ENCODE measurements around the gene NAA50. TPM values are rescaled to one million over a fixed set of nuclear protein-coding genes. Genes with fewer than 3 reads are reported as not detected.

Gene NAA50
- total RNA-seq, 4 donors from 2014 or later = 248 to 440 (median 331) TPM

- Histone ChIP-seq H3K36me3 (peaks cover 0 to 21% of the 10 kb centered on the region in 2 donors), H3K9me3 (no peaks in the 10 kb centered on the region), H3K4me3 (no peak overlapping the region), H3K27ac (peak overlapping the region; percentile 8 to 56 (median 40)), H3K27me3 (no peaks in the 10 kb centered on the region), H3K4me1 (peaks cover 7 to 18% of the 10 kb centered on the region in 2 donors)
- TF ChIP-seq POLR2A (IDR thresholded peaks at IDR 0.05) (no peak), CTCF (IDR thresholded peaks at IDR 0.05 in 4 of 5, conservative IDR thresholded peaks at IDR 0.05 in 1 of 5) (no peak)
- DNase-seq (no peak), ATAC-seq (no peak)
- in situ Hi-C loops (cut with MboI; ENCODE audit: low sequenced_read_pairs in 4 of 4) (no loop called here), intact Hi-C loops (cut with DNase I; ENCODE audit: low total_unique reads) (no loop called here)
Observed at GRCh38 chr3:113783980-113784379, 37.9 kb upstream of the NAA50 start.

- H3K36me3 ChIP-seq = peaks cover 0 to 16% of the 10 kb centered on the region in 2 donors
- DNase-seq = no peak
- H3K27ac ChIP-seq = peak overlapping the region; percentile 28 to 56 (median 46)
- peak; percentile 19 to 61 for ATAC-seq
- intact Hi-C loops (cut with DNase I; ENCODE audit: low total_unique reads) (no loop called here), in situ Hi-C loops (cut with MboI; ENCODE audit: low sequenced_read_pairs in 4 of 4) (no loop called here)
- no peaks in the 10 kb centered on the region for H3K27me3 ChIP-seq
- no peak for TF ChIP-seq CTCF (IDR thresholded peaks at IDR 0.05 in 4 of 5, conservative IDR thresholded peaks at IDR 0.05 in 1 of 5)
- no peak for TF ChIP-seq POLR2A (IDR thresholded peaks at IDR 0.05)
- no peak overlapping the region for H3K4me3 ChIP-seq
- no peaks in the 10 kb centered on the region for H3K9me3 ChIP-seq
- peaks cover 7 to 18% of the 10 kb centered on the region in 2 donors for H3K4me1 ChIP-seq
Observed at GRCh38 chr3:113783463-113783862, 37.4 kb upstream of the NAA50 start.

- ATAC-seq (no peak), DNase-seq (no peak)
- in situ Hi-C loops (cut with MboI; ENCODE audit: low sequenced_read_pairs in 4 of 4) (no loop called here), intact Hi-C loops (cut with DNase I; ENCODE audit: low total_unique reads) (no loop called here)
- Histone ChIP-seq H3K9me3 (no peaks in the 10 kb centered on the region), H3K27ac (no peak overlapping the region), H3K4me1 (peaks cover 0 to 8% of the 10 kb centered on the region in 2 donors), H3K27me3 (no peaks in the 10 kb centered on the region), H3K36me3 (no peaks in the 10 kb centered on the region), H3K4me3 (no peak overlapping the region)
- TF ChIP-seq POLR2A (IDR thresholded peaks at IDR 0.05) (no peak), CTCF (IDR thresholded peaks at IDR 0.05 in 4 of 5, conservative IDR thresholded peaks at IDR 0.05 in 1 of 5) (no peak)
Observed at GRCh38 chr3:113776564-113776963, 30.5 kb upstream of the NAA50 start.

- ATAC-seq (no peak), DNase-seq (no peak)
- no peak overlapping the region for H3K4me3 ChIP-seq
- H3K27me3 ChIP-seq = no peaks in the 10 kb centered on the region
- H3K27ac ChIP-seq = no peak overlapping the region
- intact Hi-C loops (cut with DNase I; ENCODE audit: low total_unique reads) (no loop called here), in situ Hi-C loops (cut with MboI; ENCODE audit: low sequenced_read_pairs in 4 of 4) (no loop called here)
- H3K9me3 ChIP-seq = no peaks in the 10 kb centered on the region
- no peaks in the 10 kb centered on the region for H3K36me3 ChIP-seq
- H3K4me1 ChIP-seq = peaks cover 0 to 8% of the 10 kb centered on the region in 2 donors
- TF ChIP-seq CTCF (IDR thresholded peaks at IDR 0.05 in 4 of 5, conservative IDR thresholded peaks at IDR 0.05 in 1 of 5) (no peak), POLR2A (IDR thresholded peaks at IDR 0.05) (no peak)
Observed at GRCh38 chr3:113775516-113775915, 29.5 kb upstream of the NAA50 start.

GRCh38 chr3:113773381-113773780 is 27.3 kb upstream of the NAA50 start:
- ATAC-seq (no peak), DNase-seq (no peak)
- H3K4me1 ChIP-seq = peaks cover 0 to 4% of the 10 kb centered on the region in 2 donors
- in situ Hi-C loops (cut with MboI; ENCODE audit: low sequenced_read_pairs in 4 of 4) = no loop called here
- intact Hi-C loops (cut with DNase I; ENCODE audit: low total_unique reads) = no loop called here
- no peaks in the 10 kb centered on the region for H3K9me3 ChIP-seq
- H3K27ac ChIP-seq = no peak overlapping the region
- TF ChIP-seq CTCF (IDR thresholded peaks at IDR 0.05 in 4 of 5, conservative IDR thresholded peaks at IDR 0.05 in 1 of 5) (no peak), POLR2A (IDR thresholded peaks at IDR 0.05) (no peak)
- H3K27me3 ChIP-seq = no peaks in the 10 kb centered on the region
- no peak overlapping the region for H3K4me3 ChIP-seq
- no peaks in the 10 kb centered on the region for H3K36me3 ChIP-seq

Data from gastrocnemius medialis (tissue), 4 donors.